Measurements from ENCODE around the gene ARGFX.

GRCh38 chr3:121592856-121593702, 25.3 kb downstream of the ARGFX start, which contains the start of gene FBXO40:
- TF ChIP-seq POLR2A (IDR thresholded peaks at IDR 0.05) (no peak), EP300 (IDR thresholded peaks at IDR 0.05) (no peak)

All from tibial nerve (tissue), 3 donors.